Fibroblast of skin of back (primary cell): ENCODE results near the gene MICA.
"Not testable (repeated sequence)": the region's sequence is repeated elsewhere in the genome, so short reads cannot be mapped to it uniquely, and the experiment has no call there.

Experiments used
- DNase-seq: peaks from one replicate; pipeline ENCODE4 v3.0.0-alpha.2; 2013

MICA gene

GRCh38 chr6:31383149-31383548 is 20.2 kb upstream of the MICA start:
- DNase-seq, result no peak

GRCh38 chr6:31385041-31385440 is 18.4 kb upstream of the MICA start:
- DNase-seq, result no peak

DNA sequence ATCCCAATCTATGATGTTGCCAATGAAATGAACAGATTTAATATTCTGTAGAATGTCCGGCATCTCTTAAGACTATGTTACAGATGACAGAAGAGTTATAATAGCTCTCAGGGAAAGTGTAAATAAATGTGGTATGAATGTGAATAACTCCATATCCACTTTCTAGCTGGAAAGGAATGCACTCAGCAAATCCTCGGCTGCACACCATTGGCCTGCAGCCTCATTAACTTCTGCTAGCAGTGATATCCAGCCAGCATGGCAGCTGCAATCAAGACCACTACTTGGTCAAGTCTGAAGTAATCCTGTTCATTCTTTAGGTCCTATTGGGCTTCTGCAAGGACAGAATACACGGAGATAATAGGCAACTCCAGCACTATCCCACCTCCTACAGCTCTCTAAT is 17.3 kb upstream of the MICA start:
- no peak for DNase-seq

DNA sequence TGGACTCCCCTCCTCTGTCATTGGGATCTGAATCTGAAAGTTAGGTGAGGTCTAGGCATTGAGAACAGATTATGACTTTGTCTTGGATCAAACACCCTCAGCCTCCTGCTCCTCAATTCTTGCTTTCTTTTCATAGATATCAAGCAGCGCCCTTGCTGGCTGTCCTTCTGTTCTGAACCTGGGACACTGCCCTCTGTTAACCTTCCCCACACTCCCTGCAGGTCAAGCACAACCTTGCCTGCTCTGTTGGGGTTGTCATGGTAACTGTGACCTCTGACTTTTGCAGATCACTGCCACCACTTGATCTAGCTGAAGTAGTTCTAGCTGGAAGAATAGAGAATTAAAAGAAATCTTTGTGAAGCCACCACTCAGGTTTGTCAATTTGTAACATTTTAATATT is 16.4 kb upstream of the MICA start:
- no peak for DNase-seq

DNA sequence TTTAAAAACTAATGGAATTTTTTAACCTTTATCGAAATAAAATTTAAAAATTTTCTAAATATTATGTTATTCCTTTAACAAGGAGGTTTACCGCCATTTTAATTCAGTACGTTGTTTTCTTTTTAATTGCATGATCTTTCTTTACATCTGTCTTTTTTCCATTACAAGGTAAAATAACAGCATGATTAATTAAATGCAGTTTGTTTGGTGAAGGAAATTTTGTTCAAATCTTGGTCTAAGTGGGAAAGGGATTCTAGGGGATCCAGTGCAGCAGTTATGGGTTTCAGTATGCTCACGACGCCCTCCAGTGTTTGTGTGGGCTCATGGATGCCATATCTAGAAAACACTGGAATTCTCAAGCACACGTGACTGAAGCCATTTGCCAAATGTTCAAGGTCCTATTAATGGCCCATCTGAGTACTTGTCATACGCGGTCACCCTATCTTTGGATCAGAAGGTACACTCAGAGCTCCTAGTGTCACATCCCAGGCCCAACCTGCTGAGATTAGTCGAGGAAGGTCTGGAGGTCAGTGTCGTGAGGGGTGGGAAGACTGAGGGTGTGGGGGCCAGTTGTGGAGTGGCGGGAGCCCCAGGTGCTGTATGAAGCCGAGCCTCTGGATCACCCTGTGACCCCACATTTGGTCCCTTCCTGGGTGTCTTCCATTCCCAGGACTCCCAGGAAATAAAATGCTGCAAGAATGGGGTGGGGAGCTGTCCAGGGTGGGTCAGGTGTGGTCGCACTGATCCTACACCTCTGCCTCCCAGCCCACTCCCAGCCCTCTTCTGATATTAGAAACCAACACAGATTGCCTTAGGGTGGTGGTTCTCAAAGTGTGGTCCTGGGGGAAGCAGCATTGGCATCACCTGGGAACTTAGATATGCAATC is 14.2 kb upstream of the MICA start:
- DNase-seq, result not testable (repeated sequence)

DNA sequence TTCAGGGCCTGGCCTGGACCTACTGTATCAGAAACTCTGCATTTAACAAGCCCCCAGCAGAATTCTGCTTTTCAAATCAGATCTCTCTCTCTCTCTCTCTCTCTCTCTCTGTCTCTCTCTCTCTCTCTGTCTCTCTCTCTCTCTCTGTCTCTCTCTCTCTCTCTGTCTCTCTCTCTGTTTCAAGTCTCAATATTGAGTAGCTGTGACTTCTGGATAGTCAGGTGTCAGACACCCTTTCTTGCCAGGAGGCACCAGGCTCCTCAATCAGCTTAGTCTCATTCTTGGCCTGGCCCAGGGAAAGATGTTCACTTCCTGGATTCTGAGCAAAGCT is 13.6 kb upstream of the MICA start:
- DNase-seq, result not testable (repeated sequence)

DNA sequence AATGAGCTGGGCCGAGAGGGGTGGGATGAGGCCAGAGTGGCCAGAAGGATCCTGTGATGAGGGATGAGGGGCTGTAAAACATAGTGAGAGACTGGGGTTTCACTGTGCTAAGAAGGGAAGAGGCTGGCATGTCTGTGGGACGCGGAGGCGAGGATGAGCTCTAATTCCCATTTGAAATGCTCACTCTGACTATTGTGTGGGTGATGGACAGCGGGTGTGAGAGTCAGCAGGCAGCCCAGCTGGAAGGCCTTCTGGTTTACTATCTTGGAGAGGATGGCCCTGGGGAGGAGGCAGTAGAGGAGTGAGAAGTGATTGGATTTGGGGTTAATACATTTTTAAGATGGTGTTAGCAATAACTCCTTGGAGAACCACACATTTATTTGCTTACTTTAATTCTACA is 9.5 kb upstream of the MICA start:
- DNase-seq, result no peak

- DNase-seq, result no peak
These were observed 9.0 kb upstream of the MICA start for GRCh38 chr6:31394381-31394780.

DNA sequence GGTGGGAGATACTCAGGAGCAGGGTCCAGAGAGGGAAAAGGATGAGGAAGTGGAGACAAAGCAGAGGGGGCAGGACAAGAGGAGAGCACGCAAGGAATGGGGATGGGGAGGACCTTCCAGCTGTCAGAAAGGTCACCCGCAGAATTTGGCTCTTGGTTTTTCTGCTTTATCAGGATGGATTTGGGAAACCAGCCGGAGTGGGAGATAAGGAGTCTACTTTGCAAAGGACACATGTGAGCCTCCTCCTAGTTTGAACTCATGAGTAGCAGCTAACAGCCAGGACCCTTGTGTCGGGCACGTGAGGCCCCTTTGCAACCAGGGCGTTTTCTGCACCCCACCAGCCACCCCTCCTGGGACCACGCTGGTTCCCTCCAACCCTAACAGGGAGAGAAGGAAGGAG is 7.6 kb upstream of the MICA start:
- no peak for DNase-seq

DNA sequence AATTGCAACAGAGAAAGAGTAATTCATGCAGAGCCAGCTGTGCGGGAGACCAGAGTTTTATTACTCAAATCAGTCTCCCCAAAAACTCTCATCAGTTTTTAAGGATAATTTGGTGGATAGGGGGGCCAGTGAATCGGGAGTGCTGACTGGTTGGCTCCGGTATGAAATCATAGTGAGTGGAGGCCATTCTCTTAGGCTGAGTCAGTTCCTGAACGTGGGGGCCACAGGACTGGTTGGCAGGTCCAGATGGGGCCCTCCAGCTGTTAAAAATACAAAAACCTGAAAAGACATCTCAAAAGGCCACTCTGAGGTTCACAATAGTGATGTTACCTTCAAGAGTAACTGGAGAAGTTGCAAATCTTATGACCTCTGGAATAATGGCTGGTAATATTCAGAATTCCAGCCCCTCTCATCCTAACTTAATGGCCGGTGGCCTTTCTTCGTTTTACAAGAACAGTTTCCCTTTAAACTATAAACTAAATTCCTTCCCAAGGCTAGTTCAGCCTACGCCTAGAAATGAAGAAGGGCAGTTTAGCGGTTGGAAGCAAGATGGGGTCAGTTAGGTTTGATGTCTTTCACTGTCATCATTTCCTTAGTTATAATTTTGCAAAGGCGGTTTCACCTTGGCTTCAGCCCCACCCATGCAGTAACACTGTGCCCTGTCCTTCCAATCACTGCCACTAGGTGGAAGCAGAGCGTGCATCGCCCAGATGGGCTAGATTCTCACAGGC is 6.8 kb upstream of the MICA start:
- peak; percentile 76 for DNase-seq

- DNase-seq, result not testable (repeated sequence)
These were observed 6.3 kb upstream of the MICA start for GRCh38 chr6:31397153-31397499.

DNA sequence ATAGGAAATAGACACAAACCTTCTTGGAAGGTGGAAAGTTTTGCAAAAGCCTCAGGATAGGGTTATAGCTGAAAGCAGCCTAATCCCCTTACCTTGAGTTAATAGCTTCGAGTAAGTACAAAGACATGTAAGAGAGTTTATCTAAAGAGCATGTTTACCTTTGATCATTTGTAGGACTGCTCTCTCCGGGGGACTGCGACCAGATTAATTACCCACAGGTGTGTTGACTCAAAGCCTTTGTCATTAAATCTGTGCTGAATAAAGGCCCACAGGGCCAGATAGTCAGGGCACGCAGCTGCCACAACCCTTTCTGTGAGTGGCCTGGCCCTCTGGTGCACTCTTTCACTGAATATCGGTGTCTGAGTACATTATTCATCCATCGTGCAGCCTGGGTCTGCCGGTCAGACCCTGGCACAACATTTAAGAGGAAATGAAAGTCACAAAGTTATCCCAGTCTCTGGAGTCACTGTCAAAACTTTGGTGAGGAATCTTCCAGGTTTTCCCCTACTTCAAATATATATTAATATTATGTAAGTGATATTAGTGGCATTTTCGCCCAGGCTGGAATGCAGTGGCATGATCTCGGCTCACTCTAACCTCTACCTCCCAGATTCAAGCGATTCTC is 5.4 kb upstream of the MICA start:
- DNase-seq, result no peak

GRCh38 chr6:31399589-31400466 is 3.6 kb upstream of the MICA start:
- peak; percentile 90 for DNase-seq

DNA sequence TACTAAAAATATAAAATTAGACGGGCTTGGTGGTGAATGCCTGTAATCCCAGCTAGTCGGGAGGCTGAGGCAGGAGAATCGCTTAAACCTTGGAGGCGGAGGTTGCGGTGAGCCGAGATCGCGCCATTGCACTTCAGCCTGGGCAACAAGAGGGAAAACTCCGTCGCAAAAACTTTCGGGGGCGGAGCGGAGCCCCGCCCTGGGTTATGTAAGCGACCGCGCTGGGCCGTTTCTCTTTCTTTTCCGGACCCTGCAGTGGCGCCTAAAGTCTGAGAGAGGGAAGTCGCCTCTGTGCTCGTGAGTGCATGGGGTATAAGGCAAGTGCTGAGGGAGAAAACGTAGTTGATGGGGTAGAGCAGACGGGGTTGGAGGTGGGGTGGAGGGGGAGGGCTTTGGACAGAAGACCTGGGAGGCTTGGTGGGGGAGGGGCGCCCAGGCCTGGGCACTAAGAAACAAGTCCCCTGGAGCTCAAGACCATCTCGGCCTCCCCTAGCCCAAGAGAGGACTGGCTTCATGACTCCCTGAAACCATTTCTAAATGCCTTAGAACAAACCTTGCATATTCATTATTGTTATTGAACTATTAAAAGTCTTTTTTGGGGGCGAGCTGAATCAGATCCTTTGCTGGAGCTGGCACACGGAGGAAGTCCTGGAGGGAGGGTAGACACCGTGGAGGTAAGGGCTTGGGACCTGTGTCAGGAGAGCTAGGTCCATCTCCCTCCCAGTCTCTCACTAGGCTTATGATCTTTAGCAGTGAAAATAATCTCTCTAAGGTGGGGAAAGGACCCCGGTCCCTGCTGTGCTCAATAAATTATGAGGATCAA is 2.7 kb upstream of the MICA start:
- DNase-seq, result peak; percentile 74

- peak; percentile 92 for DNase-seq
These were observed 2.0 kb upstream of the MICA start for GRCh38 chr6:31401403-31401802.

DNA sequence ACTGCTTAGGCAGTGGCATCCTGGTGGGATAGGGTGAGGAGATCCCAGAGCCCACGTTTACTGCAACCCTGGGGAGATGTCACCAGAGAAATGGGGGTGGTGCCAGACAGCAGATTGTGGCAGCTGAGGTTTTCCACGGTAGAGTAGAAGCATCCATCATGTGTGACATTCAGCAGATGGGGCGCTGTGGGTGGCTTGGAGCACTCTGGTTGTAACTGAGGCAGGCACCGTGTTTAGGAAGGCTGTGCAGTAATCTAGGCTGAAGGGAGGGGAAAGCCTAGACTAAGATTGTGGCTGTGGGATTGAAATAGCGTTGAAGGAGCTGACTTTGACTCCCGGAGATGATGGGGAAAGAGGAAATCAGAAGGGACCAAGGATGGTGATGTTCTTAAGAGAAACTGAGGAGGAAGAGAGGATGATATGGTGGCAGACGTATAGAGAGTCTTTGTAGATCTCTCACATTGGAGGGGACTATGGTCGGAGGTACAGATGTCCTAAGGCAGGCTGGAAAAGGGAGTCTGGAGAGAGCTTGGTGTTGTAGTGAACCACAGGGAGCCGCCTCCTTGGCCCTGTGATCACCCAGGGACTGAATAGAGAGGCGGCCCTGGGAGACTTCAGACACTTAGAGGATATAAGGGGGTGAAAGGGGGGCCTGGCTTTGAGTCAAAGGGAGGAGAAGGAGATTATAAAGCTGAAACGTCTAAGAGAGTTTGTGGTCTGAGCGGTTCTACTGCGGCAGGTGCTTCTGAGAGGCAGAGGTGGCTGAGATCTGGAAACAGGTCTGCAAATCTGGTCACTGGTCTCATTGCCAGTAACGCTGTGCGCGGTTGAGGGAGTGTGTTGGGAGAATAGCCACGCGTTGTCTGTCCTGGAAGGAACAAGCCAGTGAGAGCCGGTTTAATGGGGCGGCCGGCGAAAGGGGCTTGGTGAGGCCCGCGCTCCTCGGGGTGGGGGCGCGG is 792 bp upstream of the MICA start:
- DNase-seq, result no peak

DNA sequence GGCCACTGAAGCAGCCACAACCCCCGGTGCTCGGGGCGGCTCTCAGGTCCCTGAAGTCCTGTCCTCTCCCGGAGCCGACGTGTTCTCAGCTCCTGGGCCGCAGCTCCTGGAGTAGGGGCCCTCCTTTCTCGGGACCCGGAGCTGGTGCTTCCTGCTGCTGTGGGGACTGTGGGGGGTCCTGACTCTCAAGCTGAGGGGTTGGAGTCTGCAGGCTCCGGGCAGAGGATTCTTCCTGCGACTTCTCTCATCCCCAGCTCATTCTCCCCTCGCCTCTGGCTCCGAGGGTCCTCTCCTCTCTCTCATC is 618 bp downstream of the MICA start:
- DNase-seq, result not testable (repeated sequence)

DNA sequence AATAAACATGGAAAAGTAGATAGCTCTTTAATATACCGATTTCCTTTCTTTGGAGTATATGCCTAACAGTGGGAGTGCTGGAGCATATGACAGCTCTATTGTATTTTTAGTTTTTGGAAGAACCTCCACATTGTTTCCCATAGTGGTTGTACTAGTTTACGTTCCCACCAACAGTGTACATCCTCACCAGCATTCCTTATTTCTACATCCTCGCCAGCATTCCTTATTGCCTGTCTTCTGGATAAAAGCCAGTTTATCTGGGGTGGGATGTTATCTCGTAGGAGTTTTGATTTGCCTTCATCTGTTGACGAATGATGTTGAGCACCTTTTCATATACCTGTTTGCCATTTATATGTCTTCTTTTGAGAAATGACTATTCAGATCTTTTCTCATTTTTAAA is 2.6 kb downstream of the MICA start:
- DNase-seq, result no peak

- DNase-seq, result peak; percentile 77
These were observed 4.3 kb downstream of the MICA start for GRCh38 chr6:31407699-31408098.

GRCh38 chr6:31412506-31412905 is 9.1 kb downstream of the MICA start:
- DNase-seq, result no peak
